AG04450 (cell line): ENCODE measurements around the gene KHDRBS2. TPM values are rescaled to one million over a fixed set of nuclear protein-coding genes. Genes with fewer than 3 reads are reported as not detected.

Experiments
- CTCF ChIA-PET: fragments of 300-600, 350-600 bp; formaldehyde crosslinking; extraction: SDS; loops from one replicate; lab custom pipeline; 2022; ENCODE audit warnings: antibody characterized with exemption, inconsistent platforms; lab: Charles Lee
- POLR2A ChIA-PET: fragments of 350-600 bp; formaldehyde crosslinking; extraction: SDS; loops from one replicate; lab custom pipeline; 2021; ENCODE audit warnings: antibody characterized with exemption, inconsistent platforms; lab: Yijun Ruan, JAX
- DNase-seq: peaks from one replicate; pipeline ENCODE4 v3.0.0-alpha.2; 2011; ENCODE audit warnings: low read depth, low spot score
- H3K27ac ChIP-seq: one replicate; pipeline ENCODE4 v1.5.1; 2012; ENCODE audit warnings: low read depth, low read length, control low read depth
- H3K27me3 ChIP-seq: one replicate; pipeline ENCODE4 v1.6.0; 2012; ENCODE audit warnings: low read length; ENCODE audit not compliant: control insufficient read depth, insufficient read depth
- H3K4me3 ChIP-seq: 2 replicates; pipeline ENCODE4 v1.5.1; 2011; ENCODE audit warnings: mild to moderate bottlenecking, low read depth, low read length, control low read depth
- H3K9me3 ChIP-seq: 2 replicates; pipeline ENCODE4 v1.5.1; 2012; ENCODE audit warnings: low read length; ENCODE audit not compliant: control insufficient read depth, insufficient read depth
- polyA plus RNA-seq: library from polyadenylated mRNA; depleted of rRNA; stranded (reverse); fragments of >200 nt; gene quantifications from 2 replicates; pipeline ENCODE4 v1.2.3, GENCODE V29; 2011
- TF ChIP-seq, protein P1 (sequence below): IDR thresholded peaks from 2 replicates; pipeline ENCODE4 v1.5.1; 2011; ENCODE audit warnings: low read depth, low read length, control low read depth, inconsistent platforms

The KHDRBS2 gene
- polyA plus RNA-seq, 1 experiment: not detected

DNA sequence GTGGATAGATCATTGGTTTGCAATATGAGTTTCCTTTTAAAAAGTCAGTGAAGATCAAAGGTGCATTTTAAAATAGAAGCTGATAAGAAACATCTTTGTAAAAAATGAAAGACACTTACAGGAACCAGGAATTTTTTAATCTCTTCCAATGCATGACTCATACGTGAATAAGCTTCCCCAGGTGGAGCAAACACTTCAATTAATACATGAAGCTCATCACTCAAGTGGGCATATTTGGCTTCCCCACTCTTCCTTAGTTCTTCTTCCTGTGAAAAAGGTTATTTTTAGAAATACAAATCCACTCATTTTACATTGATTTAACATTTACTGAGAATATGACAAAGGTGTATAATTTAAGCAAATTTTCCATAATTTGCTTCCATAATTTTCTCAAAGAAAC, 308.1 kb downstream of the KHDRBS2 start:
- Histone ChIP-seq H3K4me3 (no peak overlapping the region), H3K27ac (no peak overlapping the region), H3K27me3 (no peaks in the 10 kb centered on the region), H3K9me3 (peaks cover 5% of the 10 kb centered on the region)
- no peak for DNase-seq
- TF ChIP-seq, protein P1, sequence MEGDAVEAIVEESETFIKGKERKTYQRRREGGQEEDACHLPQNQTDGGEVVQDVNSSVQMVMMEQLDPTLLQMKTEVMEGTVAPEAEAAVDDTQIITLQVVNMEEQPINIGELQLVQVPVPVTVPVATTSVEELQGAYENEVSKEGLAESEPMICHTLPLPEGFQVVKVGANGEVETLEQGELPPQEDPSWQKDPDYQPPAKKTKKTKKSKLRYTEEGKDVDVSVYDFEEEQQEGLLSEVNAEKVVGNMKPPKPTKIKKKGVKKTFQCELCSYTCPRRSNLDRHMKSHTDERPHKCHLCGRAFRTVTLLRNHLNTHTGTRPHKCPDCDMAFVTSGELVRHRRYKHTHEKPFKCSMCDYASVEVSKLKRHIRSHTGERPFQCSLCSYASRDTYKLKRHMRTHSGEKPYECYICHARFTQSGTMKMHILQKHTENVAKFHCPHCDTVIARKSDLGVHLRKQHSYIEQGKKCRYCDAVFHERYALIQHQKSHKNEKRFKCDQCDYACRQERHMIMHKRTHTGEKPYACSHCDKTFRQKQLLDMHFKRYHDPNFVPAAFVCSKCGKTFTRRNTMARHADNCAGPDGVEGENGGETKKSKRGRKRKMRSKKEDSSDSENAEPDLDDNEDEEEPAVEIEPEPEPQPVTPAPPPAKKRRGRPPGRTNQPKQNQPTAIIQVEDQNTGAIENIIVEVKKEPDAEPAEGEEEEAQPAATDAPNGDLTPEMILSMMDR: no peak
- ChIA-PET POLR2A (no interaction called here), CTCF (no interaction called here)

DNA sequence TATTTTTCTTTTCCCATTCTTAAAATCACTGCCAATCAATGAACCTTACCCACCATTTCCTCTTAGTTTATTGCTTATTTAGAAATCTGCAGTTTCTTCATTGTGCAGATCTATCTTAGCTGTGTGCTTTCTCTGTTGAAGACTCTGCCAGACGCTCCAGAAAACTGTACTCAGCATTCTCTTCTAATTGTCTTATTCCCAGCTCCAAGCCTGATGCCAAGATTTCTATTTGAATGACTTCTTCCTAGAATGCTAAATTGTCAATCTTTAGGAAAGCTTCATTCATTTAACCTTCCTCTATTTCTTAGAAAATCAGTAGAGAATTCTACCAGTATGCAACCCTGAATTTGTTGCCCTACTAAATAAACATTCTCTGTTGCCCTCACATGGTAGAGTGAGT, 308.9 kb downstream of the KHDRBS2 start:
- Histone ChIP-seq H3K27me3 (no peaks in the 10 kb centered on the region), H3K9me3 (peaks cover 3% of the 10 kb centered on the region), H3K27ac (no peak overlapping the region), H3K4me3 (no peak overlapping the region)
- DNase-seq: no peak
- TF ChIP-seq, protein P1: no peak
- CTCF ChIA-PET: no interaction called here
- POLR2A ChIA-PET: no interaction called here

DNA sequence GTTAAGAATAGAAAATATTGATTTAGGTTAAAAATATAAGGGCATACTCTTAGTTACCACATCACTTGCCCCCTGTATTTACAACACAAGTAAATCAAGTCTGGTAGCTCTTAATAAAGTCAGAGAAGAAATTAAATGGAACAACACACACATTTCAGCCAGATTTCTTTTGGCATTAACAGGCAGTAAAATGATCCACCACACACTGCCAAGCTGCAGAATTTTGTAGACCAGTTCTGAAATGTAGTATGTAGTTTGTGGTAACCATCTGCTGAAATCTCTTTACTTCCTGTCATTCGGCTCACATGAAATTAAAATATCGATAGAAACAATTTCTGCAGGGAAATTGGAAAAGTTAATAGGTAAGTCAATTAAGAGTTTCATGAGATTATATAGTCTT, 326.8 kb downstream of the KHDRBS2 start:
- CTCF ChIA-PET: no interaction called here
- Histone ChIP-seq H3K27me3 (no peaks in the 10 kb centered on the region), H3K27ac (no peak overlapping the region), H3K4me3 (no peak overlapping the region), H3K9me3 (peaks cover 2% of the 10 kb centered on the region)
- no peak for DNase-seq
- TF ChIP-seq, protein P1: no peak
- POLR2A ChIA-PET: no interaction called here

DNA sequence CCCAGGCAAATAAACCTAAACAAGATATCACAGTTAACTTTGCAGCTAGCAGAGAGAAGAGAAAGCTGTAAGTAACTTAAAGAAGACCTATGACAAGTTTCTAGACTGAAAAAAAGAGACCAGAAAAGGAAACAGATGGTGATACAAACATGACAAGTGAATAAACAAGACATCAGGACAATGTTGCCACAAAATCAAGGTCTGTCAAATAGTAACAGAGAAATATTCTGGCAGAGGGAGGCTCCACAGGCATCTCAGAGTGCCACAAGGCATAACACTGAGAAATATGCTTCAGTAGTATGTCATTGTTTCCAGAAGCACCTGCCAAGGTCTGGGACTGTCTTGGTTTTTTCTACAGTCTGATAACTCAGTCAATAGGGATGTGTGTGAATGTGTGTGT, 332.2 kb downstream of the KHDRBS2 start:
- ChIA-PET CTCF (no interaction called here), POLR2A (no interaction called here)
- Histone ChIP-seq H3K9me3 (peaks cover 2% of the 10 kb centered on the region), H3K27ac (no peak overlapping the region), H3K27me3 (no peaks in the 10 kb centered on the region), H3K4me3 (no peak overlapping the region)
- no peak for DNase-seq
- TF ChIP-seq, protein P1: no peak

DNA sequence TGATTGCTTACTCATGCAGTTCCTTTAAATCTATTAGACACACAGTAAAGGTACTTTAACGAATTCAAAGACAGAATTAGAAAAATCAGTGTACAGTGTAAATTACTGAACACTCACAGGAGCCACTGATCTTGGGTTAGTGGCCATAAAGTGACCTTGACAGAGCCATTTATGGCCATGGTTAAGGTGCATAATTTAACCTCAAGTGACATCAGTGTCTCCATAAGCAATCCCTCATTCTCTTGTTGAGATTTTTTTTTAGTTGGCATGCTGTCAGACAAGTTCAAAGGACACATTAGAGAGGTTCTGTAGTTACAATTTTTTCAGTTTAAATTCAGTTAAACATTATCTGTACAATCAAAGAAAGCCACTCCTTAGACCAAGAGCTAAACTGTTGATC, 334.4 kb downstream of the KHDRBS2 start:
- Histone ChIP-seq H3K27ac (no peak overlapping the region), H3K4me3 (no peak overlapping the region), H3K9me3 (no peaks in the 10 kb centered on the region; the same call in none of the 2 replicates), H3K27me3 (no peaks in the 10 kb centered on the region)
- ChIA-PET POLR2A (no interaction called here), CTCF (no interaction called here)
- TF ChIP-seq, protein P1: no peak
- no peak for DNase-seq
